HuH-7 (cell line): Measurements from ENCODE around the gene MEI1.

Source experiments
- DNase-seq: peaks from one replicate; pipeline ENCODE4 v3.0.0; 2011; ENCODE audit warnings: low spot score

MEI1 gene

GRCh38 chr22:41841085-41841712, 141.9 kb downstream of the MEI1 start:
- DNase-seq: peak; percentile 61

- DNase-seq: no peak
Observed at GRCh38 chr22:41842996-41843970, 144.0 kb downstream of the MEI1 start.

- no peak for DNase-seq
Observed at GRCh38 chr22:41844036-41844435, 144.7 kb downstream of the MEI1 start.

GRCh38 chr22:41844513-41844912, 145.2 kb downstream of the MEI1 start:
- DNase-seq: no peak

- no peak for DNase-seq
Observed at GRCh38 chr22:41845380-41846267, 146.3 kb downstream of the MEI1 start.

DNA sequence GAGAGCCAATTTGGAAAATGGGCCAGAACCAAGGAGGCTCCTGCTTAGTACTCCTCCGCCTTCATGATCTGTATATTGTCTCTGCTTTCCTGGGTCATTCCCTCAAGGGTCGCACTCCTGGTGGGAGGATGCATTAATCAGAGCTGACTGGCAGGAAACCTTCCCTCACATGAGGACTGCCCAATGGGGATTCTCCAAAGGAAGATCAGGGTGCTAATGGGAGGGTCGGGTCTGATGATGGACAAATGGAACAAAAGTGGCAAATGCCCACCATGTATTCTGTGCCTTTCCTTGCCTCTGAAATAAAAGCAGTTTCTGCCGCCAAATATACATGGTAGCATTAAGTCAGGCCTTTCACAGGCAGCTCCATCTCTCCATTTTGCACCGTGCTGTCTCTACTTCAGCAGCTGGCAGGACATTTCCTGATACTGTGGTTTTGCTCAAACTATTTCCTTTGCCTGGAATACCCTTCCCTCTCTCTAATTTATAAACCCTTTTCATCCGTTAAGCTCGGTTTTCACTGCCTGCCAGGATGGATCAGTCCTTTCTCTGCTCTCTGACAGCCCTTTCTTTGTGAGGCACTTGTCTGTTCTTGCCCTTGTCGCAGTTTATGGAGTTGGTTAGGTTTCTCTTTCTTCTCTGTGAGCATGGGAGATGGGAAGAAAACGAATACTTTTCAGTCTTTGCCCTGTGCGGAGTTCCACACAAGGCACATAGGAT, 147.1 kb downstream of the MEI1 start:
- no peak for DNase-seq

DNA sequence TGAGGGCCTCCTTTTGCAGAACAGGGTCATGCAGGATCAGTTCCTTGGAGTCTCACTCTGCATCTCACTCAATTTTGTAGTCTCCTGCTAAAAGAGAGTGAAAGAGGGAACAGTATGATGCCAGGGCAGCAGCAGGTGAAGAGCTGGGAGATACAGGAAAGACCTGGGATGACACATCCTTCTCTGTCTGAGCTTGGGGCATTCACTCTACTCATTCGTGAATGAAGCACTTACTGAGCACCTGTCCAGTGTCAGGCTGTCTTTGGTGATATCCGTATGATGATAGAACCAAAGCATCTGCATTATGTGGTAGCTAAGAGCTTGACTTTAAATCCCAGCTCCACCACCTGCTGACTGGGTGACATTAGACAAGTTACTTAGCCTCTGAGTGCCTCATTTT, 148.0 kb downstream of the MEI1 start:
- no peak for DNase-seq

- DNase-seq: peak; percentile 66
Observed at GRCh38 chr22:41848468-41848867, 149.2 kb downstream of the MEI1 start.
